ENCODE data around the gene RIMS1. TPM values are rescaled to one million over a fixed set of nuclear protein-coding genes. Genes with fewer than 3 reads are reported as not detected.

The RIMS1 gene
- total and polyA plus RNA-seq, 2 donors (not counting 1 experiment from before 2014, with no cell fraction given) = not detected

- ATAC-seq (ENCODE audit: low read depth) = no peak
- H3K27me3 ChIP-seq (replicated peaks in 1 of 4; ENCODE audit: control extremely low read depth in 1 of 4, control insufficient read depth in 3 of 4, insufficient read depth in 4 of 4, low read length in 3 of 4) = no peaks in the 10 kb centered on the region
- no peaks in the 10 kb centered on the region for H3K9me3 ChIP-seq (ENCODE audit: control extremely low read depth in 1 of 3, control insufficient read depth in 2 of 3, insufficient read depth in 1 of 3, low read length in 2 of 3)
- H3K27ac ChIP-seq (ENCODE audit: low read length in 2 of 2) = no peak overlapping the region
- ChIA-PET POLR2A (no interaction called here), CTCF (interaction anchor here (1.6 kb wide), 1 partner anchor 45 kb away, joined by 6 read pairs; no protein-coding TSS in a partner anchor)
- H3K36me3 ChIP-seq (replicated peaks in 1 of 2; ENCODE audit: control extremely low read depth in 1 of 2, control insufficient read depth in 1 of 2, extremely low read depth in 1 of 2, insufficient read depth in 2 of 2, low read length in 1 of 2) = no peaks in the 10 kb centered on the region
- no peak overlapping the region for H3K9ac ChIP-seq (ENCODE audit: low read length)
- no peaks in the 10 kb centered on the region for H3K79me2 ChIP-seq (ENCODE audit: control insufficient read depth, insufficient read depth, low read length)
- Mint-ChIP-seq H3K27ac (no peak overlapping the region), H3K9me3 (ENCODE audit: insufficient read depth) (no peaks in the 10 kb centered on the region), H3K4me1 (peaks cover 26% of the 10 kb centered on the region), H3K27me3 (peaks cover 12% of the 10 kb centered on the region), H3K4me3 (no peak overlapping the region)
- no peak overlapping the region for H3K4me2 ChIP-seq (replicated peaks; ENCODE audit: low read depth, low read length, poor library complexity, severe bottlenecking)
- intact Hi-C loops (cut with micrococcal nuclease) = no loop called here
- H2AFZ ChIP-seq (ENCODE audit: insufficient read depth, low read depth, low read length, poor library complexity, severe bottlenecking) = no peak overlapping the region
- no peaks in the 10 kb centered on the region for H4K20me1 ChIP-seq (ENCODE audit: control insufficient read depth, insufficient read depth, low read length, poor library complexity, severe bottlenecking)
- no peak for DNase-seq
- no peak for TF ChIP-seq EZH2 (IDR thresholded peaks at IDR 0.05; ENCODE audit: borderline replicate concordance, insufficient read depth, low read depth, low read length, poor library complexity, severe bottlenecking)
- TF ChIP-seq CTCF (IDR thresholded peaks at IDR 0.05) = no peak
- no peak overlapping the region for H3K4me3 ChIP-seq (ENCODE audit: control extremely low read depth in 1 of 5, extremely low read depth in 1 of 5, insufficient read depth in 1 of 5, low read depth in 2 of 5, low read length in 4 of 5)
- H3K4me1 ChIP-seq (ENCODE audit: control insufficient read depth in 2 of 2, insufficient read depth in 2 of 2, low read length in 2 of 2) = peaks cover 3 to 5% of the 10 kb centered on the region in 2 donors
Measured at GRCh38 chr6:72367439-72367838, 481.1 kb downstream of the RIMS1 start.

GRCh38 chr6:72371473-72371872 lies 485.1 kb downstream of the RIMS1 start:
- DNase-seq (no peak), ATAC-seq (ENCODE audit: low read depth) (no peak)
- H3K27me3 Mint-ChIP-seq = no peaks in the 10 kb centered on the region
- peaks cover 26% of the 10 kb centered on the region for H3K4me1 Mint-ChIP-seq
- Histone ChIP-seq H3K4me1 (ENCODE audit: control insufficient read depth in 2 of 2, insufficient read depth in 2 of 2, low read length in 2 of 2) (peaks cover 3 to 5% of the 10 kb centered on the region in 2 donors), H4K20me1 (ENCODE audit: control insufficient read depth, insufficient read depth, low read length, poor library complexity, severe bottlenecking) (no peaks in the 10 kb centered on the region), H3K4me2 (replicated peaks; ENCODE audit: low read depth, low read length, poor library complexity, severe bottlenecking) (no peak overlapping the region), H3K9me3 (ENCODE audit: control extremely low read depth in 1 of 3, control insufficient read depth in 2 of 3, insufficient read depth in 1 of 3, low read length in 2 of 3) (no peaks in the 10 kb centered on the region), H3K27ac (ENCODE audit: low read length in 2 of 2) (no peak overlapping the region), H3K9ac (ENCODE audit: low read length) (no peak overlapping the region), H3K4me3 (ENCODE audit: control extremely low read depth in 1 of 5, extremely low read depth in 1 of 5, insufficient read depth in 1 of 5, low read depth in 2 of 5, low read length in 4 of 5) (no peak overlapping the region), H3K27me3 (replicated peaks in 1 of 4; ENCODE audit: control extremely low read depth in 1 of 4, control insufficient read depth in 3 of 4, insufficient read depth in 4 of 4, low read length in 3 of 4) (no peaks in the 10 kb centered on the region), H3K36me3 (replicated peaks in 1 of 2; ENCODE audit: control extremely low read depth in 1 of 2, control insufficient read depth in 1 of 2, extremely low read depth in 1 of 2, insufficient read depth in 2 of 2, low read length in 1 of 2) (no peaks in the 10 kb centered on the region), H2AFZ (ENCODE audit: insufficient read depth, low read depth, low read length, poor library complexity, severe bottlenecking) (no peak overlapping the region), H3K79me2 (ENCODE audit: control insufficient read depth, insufficient read depth, low read length) (no peaks in the 10 kb centered on the region)
- H3K27ac Mint-ChIP-seq = no peak overlapping the region
- WGBS (ENCODE audit: insufficient coverage) = 51% methylated on average over 2 of the region's 3 CpGs
- TF ChIP-seq EZH2 (IDR thresholded peaks at IDR 0.05; ENCODE audit: borderline replicate concordance, insufficient read depth, low read depth, low read length, poor library complexity, severe bottlenecking) (no peak), CTCF (IDR thresholded peaks at IDR 0.05) (no peak)
- POLR2A ChIA-PET = no interaction called here
- CTCF ChIA-PET = no interaction called here
- intact Hi-C loops (cut with micrococcal nuclease) = no loop called here
- no peak overlapping the region for H3K4me3 Mint-ChIP-seq
- no peaks in the 10 kb centered on the region for H3K9me3 Mint-ChIP-seq (ENCODE audit: insufficient read depth)

Data from B cell (primary cell).